MM.1S (cell line): Measurements from ENCODE around the gene EREG.

Experiments used
- DNase-seq: peaks from one replicate; pipeline ENCODE4 v3.0.0-alpha.2; 2015
- H2AFZ ChIP-seq: fragments of 300-600 bp; sonication (generic); 2 replicates; pipeline ENCODE4 v1.6.0; 2016; ENCODE audit warnings: antibody characterized with exemption, low read length
- H3F3A ChIP-seq: fragments of 300-600 bp; sonication (generic); 2 replicates; pipeline ENCODE4 v1.6.1; 2016; ENCODE audit warnings: mild to moderate bottlenecking, antibody characterized with exemption, low read length, moderate library complexity, mixed read lengths; ENCODE audit not compliant: insufficient read depth
- H3K27ac ChIP-seq: fragments of 300-600 bp; sonication (generic); 2 replicates; pipeline ENCODE4 v1.5.1; 2016; ENCODE audit warnings: mild to moderate bottlenecking, low read length
- H3K27me3 ChIP-seq: fragments of 300-600 bp; sonication (generic); replicated peaks from 2 replicates; pipeline ENCODE4 v1.6.0; 2016; ENCODE audit warnings: low read length; ENCODE audit not compliant: insufficient read depth
- H3K36me3 ChIP-seq: fragments of 300-600 bp; sonication (generic); replicated peaks from 2 replicates; pipeline ENCODE4 v1.6.1; 2016; ENCODE audit warnings: mild to moderate bottlenecking, low read length, mixed read lengths; ENCODE audit not compliant: insufficient read depth
- H3K4me1 ChIP-seq: fragments of 300-600 bp; sonication (generic); 2 replicates; pipeline ENCODE4 v1.6.1; 2016; ENCODE audit warnings: low read length, mixed read lengths
- H3K4me2 ChIP-seq: fragments of 300-600 bp; sonication (generic); 2 replicates; pipeline ENCODE4 v1.6.0; 2016; ENCODE audit warnings: low read depth, low read length
- H3K4me3 ChIP-seq: fragments of 300-600 bp; sonication (generic); 2 replicates; pipeline ENCODE4 v1.5.1; 2016; ENCODE audit warnings: low read length, mixed read lengths
- H3K79me2 ChIP-seq: fragments of 300-600 bp; sonication (generic); 2 replicates; pipeline ENCODE4 v1.6.1; 2016; ENCODE audit warnings: mixed run types, low read length, mixed read lengths
- H3K9ac ChIP-seq: fragments of 300-600 bp; sonication (generic); 2 replicates; pipeline ENCODE4 v1.6.1; 2016; ENCODE audit warnings: low read length, mixed read lengths
- H3K9me2 ChIP-seq: fragments of 300-600 bp; sonication (generic); replicated peaks from 2 replicates; pipeline ENCODE4 v1.6.1; 2016; ENCODE audit warnings: mild to moderate bottlenecking, low read length, mixed read lengths; ENCODE audit not compliant: insufficient read depth
- H3K9me3 ChIP-seq: fragments of 300-600 bp; sonication (generic); replicated peaks from 2 replicates; pipeline ENCODE4 v1.6.1; 2016; ENCODE audit warnings: mild to moderate bottlenecking, low read length, mixed read lengths; ENCODE audit not compliant: insufficient read depth
- H4K20me1 ChIP-seq: fragments of 300-600 bp; sonication (generic); 2 replicates; pipeline ENCODE4 v1.6.1; 2016; ENCODE audit warnings: mild to moderate bottlenecking, low read length, moderate library complexity, mixed read lengths; ENCODE audit not compliant: insufficient read depth
- EZH2 ChIP-seq: fragments of 300-600 bp; sonication (generic); optimal IDR thresholded peaks from 2 replicates; pipeline ENCODE3; 2017; ENCODE audit warnings: low read depth, mild to moderate bottlenecking, antibody characterized with exemption, low read length, mixed read lengths
- EZH2phosphoT487 ChIP-seq: fragments of 300-600 bp; sonication (generic); IDR thresholded peaks from 2 replicates; pipeline ENCODE4 v1.6.1; 2018; ENCODE audit warnings: antibody characterized with exemption, low read length
- TF ChIP-seq, protein P1 (sequence below): fragments of 300-600 bp; sonication (generic); IDR thresholded peaks from 2 replicates; pipeline ENCODE4 v1.5.1; 2016; ENCODE audit warnings: antibody characterized with exemption, low read length, mixed read lengths

Gene EREG

DNA sequence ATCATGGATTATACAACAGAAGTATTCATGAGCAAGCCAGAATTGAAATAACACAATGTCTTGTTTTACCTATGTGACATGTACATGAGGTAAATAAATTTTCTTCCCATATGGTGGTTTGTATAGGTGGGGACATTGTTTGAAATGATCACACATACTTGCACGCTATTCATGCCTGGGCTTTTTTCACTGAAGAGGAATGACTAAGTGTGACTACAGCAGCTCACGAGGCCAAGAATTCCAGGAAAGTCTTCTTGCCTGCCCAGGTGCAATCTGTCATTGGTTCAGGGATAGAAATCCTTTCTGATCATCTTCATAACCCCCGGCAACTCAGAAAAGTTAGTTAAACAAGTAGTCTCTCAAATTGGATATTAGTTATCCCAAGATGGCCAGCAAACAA is 43.7 kb downstream of the EREG start:
- no peak overlapping the region for H3K27ac ChIP-seq
- no peak overlapping the region for H3K9ac ChIP-seq

DNA sequence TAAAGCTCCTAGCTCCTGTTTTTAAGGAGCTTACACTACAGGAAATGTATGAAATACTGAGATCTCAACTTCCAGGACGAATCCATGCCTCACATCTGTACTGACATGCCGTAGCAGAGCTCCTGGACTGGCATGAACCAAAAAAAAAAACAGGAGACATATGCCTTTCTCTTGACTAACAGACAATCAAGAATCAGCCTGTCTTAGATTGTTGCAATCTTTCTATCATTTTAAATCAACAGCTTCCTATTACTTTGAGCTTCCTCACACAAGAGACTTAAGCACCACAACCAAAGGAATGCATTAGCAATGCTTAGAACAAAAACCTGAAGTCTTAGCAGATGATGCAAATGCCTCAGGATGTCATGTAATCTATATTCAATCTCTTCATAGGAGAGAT is 45.3 kb downstream of the EREG start:
- no peak overlapping the region for H3K9ac ChIP-seq
- no peak for TF ChIP-seq EZH2phosphoT487
- H3F3A ChIP-seq: no peaks in the 10 kb centered on the region
- no peaks in the 10 kb centered on the region for H4K20me1 ChIP-seq
- H3K36me3 ChIP-seq: no peaks in the 10 kb centered on the region
- H3K4me3 ChIP-seq: no peak overlapping the region
- no peak overlapping the region for H2AFZ ChIP-seq
- no peaks in the 10 kb centered on the region for H3K4me1 ChIP-seq
- H3K9me2 ChIP-seq: peaks cover 4% of the 10 kb centered on the region; the same call in 1 of the 2 replicates
- no peaks in the 10 kb centered on the region for H3K27me3 ChIP-seq
- no peaks in the 10 kb centered on the region for H3K9me3 ChIP-seq
- H3K4me2 ChIP-seq: no peak overlapping the region
- H3K79me2 ChIP-seq: no peaks in the 10 kb centered on the region
- no peak overlapping the region for H3K27ac ChIP-seq
- no peak for DNase-seq

More for the DNA sequence above, 43.7 kb downstream of the EREG start:
- Histone ChIP-seq H4K20me1 (no peaks in the 10 kb centered on the region), H3K27me3 (no peaks in the 10 kb centered on the region), H3K9me3 (no peaks in the 10 kb centered on the region), H3F3A (no peaks in the 10 kb centered on the region), H3K4me2 (no peak overlapping the region), H3K36me3 (no peaks in the 10 kb centered on the region), H3K4me1 (no peaks in the 10 kb centered on the region), H3K4me3 (no peak overlapping the region), H2AFZ (no peak overlapping the region), H3K79me2 (no peaks in the 10 kb centered on the region), H3K9me2 (peaks cover 4% of the 10 kb centered on the region; the same call in 1 of the 2 replicates)
- DNase-seq: no peak
- TF ChIP-seq EZH2phosphoT487: no peak
- TF ChIP-seq EZH2: no peak
- TF ChIP-seq, protein P1, sequence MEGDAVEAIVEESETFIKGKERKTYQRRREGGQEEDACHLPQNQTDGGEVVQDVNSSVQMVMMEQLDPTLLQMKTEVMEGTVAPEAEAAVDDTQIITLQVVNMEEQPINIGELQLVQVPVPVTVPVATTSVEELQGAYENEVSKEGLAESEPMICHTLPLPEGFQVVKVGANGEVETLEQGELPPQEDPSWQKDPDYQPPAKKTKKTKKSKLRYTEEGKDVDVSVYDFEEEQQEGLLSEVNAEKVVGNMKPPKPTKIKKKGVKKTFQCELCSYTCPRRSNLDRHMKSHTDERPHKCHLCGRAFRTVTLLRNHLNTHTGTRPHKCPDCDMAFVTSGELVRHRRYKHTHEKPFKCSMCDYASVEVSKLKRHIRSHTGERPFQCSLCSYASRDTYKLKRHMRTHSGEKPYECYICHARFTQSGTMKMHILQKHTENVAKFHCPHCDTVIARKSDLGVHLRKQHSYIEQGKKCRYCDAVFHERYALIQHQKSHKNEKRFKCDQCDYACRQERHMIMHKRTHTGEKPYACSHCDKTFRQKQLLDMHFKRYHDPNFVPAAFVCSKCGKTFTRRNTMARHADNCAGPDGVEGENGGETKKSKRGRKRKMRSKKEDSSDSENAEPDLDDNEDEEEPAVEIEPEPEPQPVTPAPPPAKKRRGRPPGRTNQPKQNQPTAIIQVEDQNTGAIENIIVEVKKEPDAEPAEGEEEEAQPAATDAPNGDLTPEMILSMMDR: no peak

DNA sequence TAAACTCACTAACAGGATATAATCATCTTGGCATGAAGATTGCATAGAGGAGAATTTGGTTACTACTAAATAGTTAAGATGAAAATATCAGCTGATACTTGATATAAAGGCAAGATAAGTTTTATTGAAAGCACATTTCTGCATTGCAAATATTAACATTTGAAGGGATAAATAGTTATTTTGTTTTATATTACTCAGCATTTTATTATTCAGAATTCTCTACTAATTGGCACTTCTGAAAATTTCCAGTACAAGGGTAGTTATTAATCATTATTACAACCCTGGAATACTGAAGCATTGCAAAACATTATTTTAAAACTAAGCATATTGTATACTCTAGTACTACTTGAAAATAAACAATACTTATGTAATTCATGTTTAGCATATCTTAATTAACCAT is 47.3 kb downstream of the EREG start:
- Histone ChIP-seq H3K9me3 (no peaks in the 10 kb centered on the region), H3K4me3 (no peak overlapping the region), H4K20me1 (no peaks in the 10 kb centered on the region), H3K4me2 (no peak overlapping the region), H2AFZ (no peak overlapping the region), H3F3A (no peaks in the 10 kb centered on the region), H3K9ac (no peak overlapping the region), H3K27me3 (no peaks in the 10 kb centered on the region), H3K79me2 (no peaks in the 10 kb centered on the region), H3K9me2 (peaks cover 4% of the 10 kb centered on the region; the same call in 1 of the 2 replicates), H3K36me3 (no peaks in the 10 kb centered on the region), H3K4me1 (no peaks in the 10 kb centered on the region), H3K27ac (no peak overlapping the region)
- TF ChIP-seq EZH2phosphoT487 (no peak), EZH2 (no peak)
- TF ChIP-seq, protein P1: no peak
- no peak for DNase-seq

DNA sequence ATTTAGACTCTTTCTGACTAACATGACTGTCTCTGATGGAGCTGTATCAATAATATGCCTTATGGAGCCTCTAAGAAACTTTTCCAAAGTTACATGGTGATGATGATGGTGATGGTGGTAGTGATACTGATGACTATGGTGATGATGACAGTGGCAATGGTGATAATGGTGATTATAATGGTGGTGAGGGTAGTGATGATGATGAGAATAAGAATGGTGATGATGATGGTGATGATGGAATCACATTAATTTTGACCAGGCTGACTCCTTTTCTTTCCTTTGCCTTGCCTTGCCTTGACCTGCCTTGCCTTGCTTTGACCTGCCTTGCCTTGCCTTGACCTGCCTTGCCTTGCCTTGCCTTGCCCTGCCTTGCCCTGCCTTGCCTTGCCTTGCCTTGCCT is 48.3 kb downstream of the EREG start:
- Histone ChIP-seq H3K27me3 (no peaks in the 10 kb centered on the region), H3K9me2 (peaks cover 4% of the 10 kb centered on the region; the same call in 1 of the 2 replicates), H3K79me2 (no peaks in the 10 kb centered on the region), H3K4me3 (no peak overlapping the region), H3K9me3 (no peaks in the 10 kb centered on the region), H3K36me3 (no peaks in the 10 kb centered on the region), H3F3A (no peaks in the 10 kb centered on the region), H2AFZ (no peak overlapping the region), H4K20me1 (no peaks in the 10 kb centered on the region), H3K27ac (no peak overlapping the region), H3K9ac (no peak overlapping the region), H3K4me2 (no peak overlapping the region), H3K4me1 (no peaks in the 10 kb centered on the region)
- no peak for TF ChIP-seq EZH2phosphoT487
- TF ChIP-seq, protein P1: no peak
- no peak for TF ChIP-seq EZH2
- DNase-seq: no peak
